Effector memory CD8-positive, alpha-beta T cell (primary cell): Measurements from ENCODE around the gene SIK2.

Experiments used
- ATAC-seq: fragments of 150-1000 bp; cut with Tn5 transposase; replicated peaks from 2 replicates; pipeline ENCODE4 v1.10.0; 2021; ENCODE audit warnings: mild to moderate bottlenecking, moderate library complexity
- DNase-seq, 3 experiments: peaks; one replicate each; pipeline ENCODE4 v3.0.0; 2021
- H3K27ac Mint-ChIP-seq, 2 donors: one replicate each; pipeline ENCODE4 v1.8.0; 2022; ENCODE audit warnings: mild to moderate bottlenecking in 2 of 2, mixed read lengths in 2 of 2, moderate library complexity in 2 of 2
- H3K27me3 Mint-ChIP-seq, 2 donors: one replicate each; pipeline ENCODE4 v1.8.0; 2022; ENCODE audit warnings: mixed read lengths in 2 of 2
- H3K36me3 Mint-ChIP-seq: one replicate; pipeline ENCODE4 v1.8.0; 2022; ENCODE audit warnings: mild to moderate bottlenecking, moderate library complexity, mixed read lengths; ENCODE audit not compliant: insufficient read depth
- H3K4me1 Mint-ChIP-seq, 2 donors: one replicate each; pipeline ENCODE4 v1.8.0; 2022; ENCODE audit warnings: low read depth in 2 of 2, mixed read lengths in 2 of 2
- H3K4me3 Mint-ChIP-seq, 2 donors: one replicate each; pipeline ENCODE4 v1.8.0; 2022; ENCODE audit warnings: mild to moderate bottlenecking in 2 of 2, mixed read lengths in 2 of 2, moderate library complexity in 2 of 2
- H3K9me3 Mint-ChIP-seq, 2 donors: one replicate each; pipeline ENCODE4 v1.8.0; 2022; ENCODE audit warnings: mixed read lengths in 2 of 2

The SIK2 gene

DNA sequence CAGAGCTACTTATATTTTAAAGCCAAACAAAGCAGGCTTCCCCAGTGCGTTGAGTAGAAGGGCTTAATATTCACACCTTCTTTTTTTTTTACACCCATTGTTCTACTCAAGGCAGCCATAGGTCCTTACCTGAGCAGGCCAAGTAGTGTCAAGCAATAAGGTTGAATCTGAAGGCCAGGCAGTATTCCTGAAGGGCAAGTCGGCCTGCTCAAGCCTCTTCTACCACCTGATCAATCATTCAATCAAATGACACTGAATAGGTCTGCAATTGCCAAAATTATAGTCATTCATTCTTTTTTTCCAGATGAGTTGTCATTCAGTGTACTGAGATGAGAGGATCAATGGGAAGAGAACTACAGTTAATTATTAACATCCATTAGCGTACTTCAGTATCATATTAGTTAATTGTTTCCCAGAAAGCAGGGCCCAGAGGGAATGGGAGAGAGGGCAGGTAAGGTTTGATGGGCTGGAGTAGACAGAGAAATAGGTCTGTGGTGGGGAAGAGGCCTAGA lies 175.9 kb downstream of the SIK2 start:
- DNase-seq (no peak), ATAC-seq (no peak)
- H3K4me3 Mint-ChIP-seq = no peak overlapping the region
- H3K27me3 Mint-ChIP-seq = no peaks in the 10 kb centered on the region
- H3K9me3 Mint-ChIP-seq = no peaks in the 10 kb centered on the region
- no peaks in the 10 kb centered on the region for H3K36me3 Mint-ChIP-seq
- no peaks in the 10 kb centered on the region for H3K4me1 Mint-ChIP-seq
- no peak overlapping the region for H3K27ac Mint-ChIP-seq

GRCh38 chr11:111779118-111779517 lies 176.9 kb downstream of the SIK2 start:
- H3K36me3 Mint-ChIP-seq = peaks cover 2% of the 10 kb centered on the region
- no peaks in the 10 kb centered on the region for H3K4me1 Mint-ChIP-seq
- H3K27me3 Mint-ChIP-seq = no peaks in the 10 kb centered on the region
- DNase-seq (no peak), ATAC-seq (no peak)
- H3K4me3 Mint-ChIP-seq = no peak overlapping the region
- H3K9me3 Mint-ChIP-seq = no peaks in the 10 kb centered on the region
- H3K27ac Mint-ChIP-seq = peak overlapping the region in 1 of 2 donors; percentile 63
